Keratinocyte (primary cell): ENCODE measurements around the gene SUPT20HL2.
"Not testable (repeated sequence)": the region's sequence is repeated elsewhere in the genome, so short reads cannot be mapped to it uniquely, and the experiment has no call there.

Experiments
- CTCF ChIP-seq, 3 experiments: IDR thresholded peaks in 1 of 3; conservative IDR thresholded peaks in 1 of 3; optimal IDR thresholded peaks in 1 of 3; 2 replicates in 2 of 3; 3 replicates in 1 of 3; pipeline versions ENCODE3 to v1.5.1; 2011; ENCODE audit warnings: low read length in 3 of 3, mild to moderate bottlenecking in 3 of 3, moderate library complexity in 2 of 3, control low read depth in 1 of 3, inconsistent platforms in 1 of 3; ENCODE audit not compliant: insufficient read depth in 2 of 3; ENCODE audit errors: extremely low read depth in 1 of 3
- EZH2 ChIP-seq: IDR thresholded peaks from one replicate; pipeline ENCODE4 v1.6.1; 2012; ENCODE audit warnings: inconsistent platforms, mild to moderate bottlenecking, low read length, moderate library complexity

GRCh38 chrX:24362089-24362745 is 48.3 kb upstream of the SUPT20HL2 start:
- TF ChIP-seq CTCF (optimal IDR thresholded peaks at IDR 0.05 in 1 of 3, IDR thresholded peaks at IDR 0.05 in 1 of 3, conservative IDR thresholded peaks at IDR 0.05 in 1 of 3; ENCODE audit: extremely low read depth in 1 of 3, insufficient read depth in 2 of 3, low read length in 3 of 3); EZH2: not testable (repeated sequence)
